HepG2 (cell line): ENCODE data around the gene ORMDL3. TPM values are rescaled to one million over a fixed set of nuclear protein-coding genes. Genes with fewer than 3 reads are reported as not detected.
A peak's percentile ranks its signal among the peaks of the same experiment; 100 is the strongest.

Experiments used
- ATAC-seq: fragments of 200-7000 bp; cut with Tn5 transposase; 3 replicates; pipeline ENCODE4 v1.9.1; 2020; ENCODE audit warnings: mild to moderate bottlenecking, moderate library complexity
- BruUV-seq: library from RNA; stranded (reverse); fragments of 400-500 nt; replicated peaks from 2 replicates; lab custom pipeline; 2021; lab: Mats Ljungman, UMichigan
- CTCF ChIA-PET: fragments of 300-600 bp; formaldehyde crosslinking; extraction: SDS; loops from one replicate; lab custom pipeline; 2021; ENCODE audit warnings: low total read pairs, inconsistent platforms, low intra/inter-chr PET ratio; lab: Yijun Ruan, JAX
- POLR2A ChIA-PET: fragments of 350-600 bp; sonication (Branson Sonifier 250); formaldehyde crosslinking; loops from one replicate; lab custom pipeline; 2020; ENCODE audit warnings: antibody characterized with exemption, inconsistent platforms; lab: Yijun Ruan, JAX
- DNase-seq: peaks from one replicate; pipeline ENCODE4 v3.0.0-alpha.2; 2015; ENCODE audit warnings: low spot score
- FAIRE-seq: peaks from 3 replicates; lab custom pipeline; 2011; peaks lifted over from hg19 to GRCh38; lab: Jason Lieb, UNC
- H2AFZ ChIP-seq: one replicate; pipeline ENCODE4 v1.6.1; 2011; ENCODE audit warnings: low read length, inconsistent platforms
- H3K27ac ChIP-seq: fragments of 300-600 bp; 3 replicates; pipeline ENCODE4 v1.8.0; 2011; ENCODE audit warnings: mixed run types, mild to moderate bottlenecking, mixed read lengths, low read length, inconsistent platforms; ENCODE audit not compliant: insufficient read depth; ENCODE audit errors: extremely low read length
- H3K27me3 ChIP-seq, 2 experiments: fragments of 200-600 bp in 1 of 2; 2 replicates in 1 of 2; 3 replicates in 1 of 2; pipeline versions ENCODE4 v1.6.0 to v1.8.0; 2011; ENCODE audit warnings: low read length in 2 of 2, mild to moderate bottlenecking in 2 of 2, moderate library complexity in 2 of 2, inconsistent platforms in 1 of 2; ENCODE audit not compliant: insufficient read depth in 2 of 2, control insufficient read depth in 1 of 2
- H3K36me3 ChIP-seq, 2 experiments: fragments of 200-600 bp in 1 of 2; replicated peaks in 1 of 2; 2 replicates in 1 of 2; 3 replicates in 1 of 2; pipeline versions ENCODE4 v1.5.1 to v1.8.0; 2011; ENCODE audit warnings: low read length in 2 of 2, inconsistent platforms in 1 of 2; ENCODE audit not compliant: insufficient read depth in 2 of 2, control insufficient read depth in 1 of 2
- H3K4me1 ChIP-seq: 2 replicates; pipeline ENCODE4 v1.5.1; 2012; ENCODE audit warnings: low read length, inconsistent platforms; ENCODE audit not compliant: insufficient read depth
- H3K4me2 ChIP-seq: 2 replicates; pipeline ENCODE4 v1.6.0; 2011; ENCODE audit warnings: low read depth, low read length, inconsistent platforms
- H3K4me3 ChIP-seq, 3 experiments: fragments of 200-600 bp in 1 of 3; sonication (generic), shearing (Covaris generic) in 1 of 3; replicated peaks in 1 of 3; 2 replicates each; pipeline ENCODE4 v1.5.1; 2011 to 2016; ENCODE audit warnings: low read length in 3 of 3, inconsistent platforms in 2 of 3, low read depth in 2 of 3, mild to moderate bottlenecking in 2 of 3, control low read depth in 1 of 3, mixed read lengths in 1 of 3; ENCODE audit not compliant: insufficient read depth in 1 of 3
- H3K79me2 ChIP-seq: one replicate; pipeline ENCODE4 v1.6.1; 2011; ENCODE audit warnings: low read length, inconsistent platforms; ENCODE audit not compliant: insufficient read depth
- H3K9ac ChIP-seq: 2 replicates; pipeline ENCODE4 v1.6.0; 2011; ENCODE audit warnings: mild to moderate bottlenecking, low read depth, low read length, inconsistent platforms; ENCODE audit not compliant: insufficient read depth
- H3K9me3 ChIP-seq: 2 replicates; pipeline ENCODE4 v1.5.1; 2012; ENCODE audit warnings: mild to moderate bottlenecking, low read length
- H4K20me1 ChIP-seq: 2 replicates; pipeline ENCODE4 v1.6.0; 2011; ENCODE audit warnings: inconsistent platforms, mild to moderate bottlenecking, low read length, moderate library complexity; ENCODE audit not compliant: insufficient read depth
- BCL6 ChIP-seq: IDR thresholded peaks from 2 replicates; pipeline ENCODE4 v1.6.1; 2016; ENCODE audit warnings: missing genetic modification reagents, missing compliant biosample characterization
- ETV6 ChIP-seq: sonication (generic); formaldehyde crosslinking; conservative IDR thresholded peaks from 2 replicates; pipeline ENCODE4 v1.4.0; 2020; ENCODE audit warnings: missing genetic modification reagents
- JUNB ChIP-seq: sonication (generic); formaldehyde crosslinking; IDR thresholded peaks from 2 replicates; pipeline ENCODE4 v1.8.0; 2022; ENCODE audit warnings: missing genetic modification reagents, mild to moderate bottlenecking, borderline replicate concordance
- MAF1 ChIP-seq: sonication (generic); formaldehyde crosslinking; IDR thresholded peaks from 2 replicates; pipeline ENCODE4 v1.5.0; 2020; ENCODE audit warnings: missing genetic modification reagents, borderline replicate concordance
- MAFG ChIP-seq: sonication (generic); formaldehyde crosslinking; IDR thresholded peaks from 2 replicates; pipeline ENCODE4 v1.5.1; 2020; ENCODE audit warnings: mild to moderate bottlenecking, missing genetic modification reagents
- PAWR ChIP-seq: sonication (generic); formaldehyde crosslinking; IDR thresholded peaks from 2 replicates; pipeline ENCODE4 v1.4.0; 2020; ENCODE audit warnings: missing genetic modification reagents, mild to moderate bottlenecking, borderline replicate concordance
- RFX3 ChIP-seq: IDR thresholded peaks from 2 replicates; pipeline ENCODE4 v1.6.1; 2016; ENCODE audit warnings: missing biosample characterization, missing genetic modification reagents
- SALL2 ChIP-seq: sonication (generic); formaldehyde crosslinking; IDR thresholded peaks from 2 replicates; pipeline ENCODE4 v1.8.1; 2023; ENCODE audit warnings: mild to moderate bottlenecking, missing genetic modification reagents, inconsistent platforms
- SPEN ChIP-seq: sonication (generic); formaldehyde crosslinking; IDR thresholded peaks from 2 replicates; pipeline ENCODE4 v1.5.1; 2020; ENCODE audit warnings: low read depth, mild to moderate bottlenecking, missing genetic modification reagents
- SRSF4 ChIP-seq: fragments of 200-400 bp; formaldehyde crosslinking; IDR thresholded peaks from one replicate; pipeline ENCODE4 v1.6.1; 2018; ENCODE audit warnings: mild to moderate bottlenecking, low read depth, low read length, moderate library complexity; ENCODE audit not compliant: poor library complexity, severe bottlenecking
- ZNF160 ChIP-seq: sonication (generic); formaldehyde crosslinking; IDR thresholded peaks from 2 replicates; pipeline ENCODE4 v1.8.0; 2022; ENCODE audit warnings: mild to moderate bottlenecking, inconsistent platforms, missing genetic modification reagents
- ZSCAN20 ChIP-seq: sonication (generic); formaldehyde crosslinking; IDR thresholded peaks from 2 replicates; pipeline ENCODE4 v1.4.0; 2020; ENCODE audit warnings: missing genetic modification reagents, mild to moderate bottlenecking, borderline replicate concordance
- WGBS: methylation state at CpG from one replicate; pipeline ENCODE4 v1.1.6; 2017; ENCODE audit warnings: low lambda C conversion rate; 5-methylcytosine and 5-hydroxymethylcytosine counted together
- in situ Hi-C: cut with HindIII; loops from 2 replicates; pipeline ENCODE4 v1.10.0; 2017; ENCODE audit warnings: low pct_unique_long_range_greater_than_20kb; ENCODE audit not compliant: extremely low pct_ligation_motif_present
- intact Hi-C: fragments of 100-400 bp; cut with micrococcal nuclease; formaldehyde crosslinking; loops from one replicate; pipeline ENCODE4 v1.10.0; 2022; ENCODE audit not compliant: unreplicated experiment
- polyA plus RNA-seq, 8 experiments: library from polyadenylated mRNA; depleted of rRNA in 3 of 8; stranded (reverse) in 7 of 8; unstranded in 1 of 8; fragments of >200 nt; fragmentation: Illumina TruSeq in 4 of 8; extraction: Trizol in 4 of 8; gene quantifications; 2 replicates each; pipeline versions ENCODE4 v1.2.1 to v1.2.3, GENCODE V29; 2011 to 2016; ENCODE audit warnings: low read depth in 4 of 8, missing spikeins in 1 of 8, mixed read lengths in 1 of 8; ENCODE audit not compliant: insufficient read depth in 1 of 8
- total RNA-seq, 5 experiments: library from RNA; depleted of rRNA; stranded (reverse); fragments of >200 nt; fragmentation: Illumina TruSeq; extraction: Trizol; gene quantifications; 2 replicates each; pipeline ENCODE4 v1.2.3, GENCODE V29; 2016; ENCODE audit warnings: low read depth in 1 of 5
- TF ChIP-seq, protein P1 (sequence below): sonication (generic); formaldehyde crosslinking; IDR thresholded peaks from 2 replicates; pipeline ENCODE4 v1.5.1; 2020; ENCODE audit warnings: missing genetic modification reagents, mild to moderate bottlenecking, borderline replicate concordance
- TF ChIP-seq, protein P2 (sequence below): sonication (generic); formaldehyde crosslinking; IDR thresholded peaks from 2 replicates; pipeline ENCODE4 v1.5.0; 2020; ENCODE audit warnings: missing genetic modification reagents
- TF ChIP-seq, protein P3 (sequence below): sonication (generic); formaldehyde crosslinking; IDR thresholded peaks from 2 replicates; pipeline ENCODE4 v1.5.0; 2020; ENCODE audit warnings: mild to moderate bottlenecking, missing genetic modification reagents

ORMDL3 gene
- total and polyA plus RNA-seq, 2 of the 13 experiments (the other 11 are each of a cell fraction or from before 2014, with no cell fraction given): 181 to 384 TPM

- no peak for TF ChIP-seq SRSF4
- 0 out of 2 replicates have a peak, but pooled peaks have one; percentile 39 for TF ChIP-seq RFX3 (CRISPR knock-in tag)
- TF ChIP-seq, protein P1, sequence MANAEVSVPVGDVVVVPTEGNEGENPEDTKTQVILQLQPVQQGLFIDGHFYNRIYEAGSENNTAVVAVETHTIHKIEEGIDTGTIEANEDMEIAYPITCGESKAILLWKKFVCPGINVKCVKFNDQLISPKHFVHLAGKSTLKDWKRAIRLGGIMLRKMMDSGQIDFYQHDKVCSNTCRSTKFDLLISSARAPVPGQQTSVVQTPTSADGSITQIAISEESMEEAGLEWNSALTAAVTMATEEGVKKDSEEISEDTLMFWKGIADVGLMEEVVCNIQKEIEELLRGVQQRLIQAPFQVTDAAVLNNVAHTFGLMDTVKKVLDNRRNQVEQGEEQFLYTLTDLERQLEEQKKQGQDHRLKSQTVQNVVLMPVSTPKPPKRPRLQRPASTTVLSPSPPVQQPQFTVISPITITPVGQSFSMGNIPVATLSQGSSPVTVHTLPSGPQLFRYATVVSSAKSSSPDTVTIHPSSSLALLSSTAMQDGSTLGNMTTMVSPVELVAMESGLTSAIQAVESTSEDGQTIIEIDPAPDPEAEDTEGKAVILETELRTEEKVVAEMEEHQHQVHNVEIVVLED (CRISPR knock-in tag): no peak
- TF ChIP-seq PAWR (CRISPR knock-in tag): no peak
Observed at GRCh38 chr17:39925282-39926134, 1.9 kb downstream of the ORMDL3 start (continued).

- Histone ChIP-seq H3K27me3 (no peaks in the 10 kb centered on the region; a peak in 1 of 5 replicates), H3K4me2 (peak overlapping the region; percentile 97), H2AFZ (no peak overlapping the region), H3K36me3 (peaks cover 24 to 26% of the 10 kb centered on the region in 2 experiments), H3K27ac (peak overlapping the region; percentile 93), H4K20me1 (peaks cover 11% of the 10 kb centered on the region; the same call in 1 of the 2 replicates), H3K4me1 (peaks cover 82% of the 10 kb centered on the region), H3K9me3 (no peaks in the 10 kb centered on the region), H3K4me3 (peak overlapping the region; percentile 24 to 96 (median 72); a peak in 5 of 6 replicates), H3K79me2 (peaks cover 50% of the 10 kb centered on the region), H3K9ac (peak overlapping the region; percentile 90)
- BruUV-seq: no TSS peak
- ChIA-PET CTCF (no interaction called here), POLR2A (interaction anchor here (0.5 to 5.3 kb wide), 9 partner anchors 10 to 186 kb away, joined by 3 to 47 read pairs (median 4); partner anchors contain the start of genes NR1D1 and PSMD3)
- intact Hi-C loops (loop anchor here (10.0 kb wide), 1 partner anchor 180 kb away; the partner anchor contains the start of gene NR1D1), in situ Hi-C loops (loop anchor here (5.0 kb wide), 1 partner anchor 48 kb away; no protein-coding TSS in a partner anchor)
- ATAC-seq (no peak), FAIRE-seq (no peak), DNase-seq (no peak)
- 45% methylated on average over 3 of the region's 3 CpGs for WGBS
- TF ChIP-seq SPEN (CRISPR knock-in tag) (no peak), BCL6 (CRISPR knock-in tag) (no peak), SALL2 (CRISPR knock-in tag) (no peak), ZNF160 (CRISPR knock-in tag) (no peak), ZSCAN20 (CRISPR knock-in tag) (0 out of 2 replicates have a peak, but pooled peaks have one; percentile 6), JUNB (CRISPR knock-in tag) (no peak), MAFG (CRISPR knock-in tag) (no peak), MAF1 (CRISPR knock-in tag) (peak; percentile 57; the same call in 1 of the 2 replicates), ETV6 (CRISPR knock-in tag) (no peak)
- TF ChIP-seq, protein P2, sequence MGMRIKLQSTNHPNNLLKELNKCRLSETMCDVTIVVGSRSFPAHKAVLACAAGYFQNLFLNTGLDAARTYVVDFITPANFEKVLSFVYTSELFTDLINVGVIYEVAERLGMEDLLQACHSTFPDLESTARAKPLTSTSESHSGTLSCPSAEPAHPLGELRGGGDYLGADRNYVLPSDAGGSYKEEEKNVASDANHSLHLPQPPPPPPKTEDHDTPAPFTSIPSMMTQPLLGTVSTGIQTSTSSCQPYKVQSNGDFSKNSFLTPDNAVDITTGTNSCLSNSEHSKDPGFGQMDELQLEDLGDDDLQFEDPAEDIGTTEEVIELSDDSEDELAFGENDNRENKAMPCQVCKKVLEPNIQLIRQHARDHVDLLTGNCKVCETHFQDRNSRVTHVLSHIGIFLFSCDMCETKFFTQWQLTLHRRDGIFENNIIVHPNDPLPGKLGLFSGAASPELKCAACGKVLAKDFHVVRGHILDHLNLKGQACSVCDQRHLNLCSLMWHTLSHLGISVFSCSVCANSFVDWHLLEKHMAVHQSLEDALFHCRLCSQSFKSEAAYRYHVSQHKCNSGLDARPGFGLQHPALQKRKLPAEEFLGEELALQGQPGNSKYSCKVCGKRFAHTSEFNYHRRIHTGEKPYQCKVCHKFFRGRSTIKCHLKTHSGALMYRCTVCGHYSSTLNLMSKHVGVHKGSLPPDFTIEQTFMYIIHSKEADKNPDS (CRISPR knock-in tag): 0 out of 2 replicates have a peak, but pooled peaks have one; percentile 4
- TF ChIP-seq, protein P3, sequence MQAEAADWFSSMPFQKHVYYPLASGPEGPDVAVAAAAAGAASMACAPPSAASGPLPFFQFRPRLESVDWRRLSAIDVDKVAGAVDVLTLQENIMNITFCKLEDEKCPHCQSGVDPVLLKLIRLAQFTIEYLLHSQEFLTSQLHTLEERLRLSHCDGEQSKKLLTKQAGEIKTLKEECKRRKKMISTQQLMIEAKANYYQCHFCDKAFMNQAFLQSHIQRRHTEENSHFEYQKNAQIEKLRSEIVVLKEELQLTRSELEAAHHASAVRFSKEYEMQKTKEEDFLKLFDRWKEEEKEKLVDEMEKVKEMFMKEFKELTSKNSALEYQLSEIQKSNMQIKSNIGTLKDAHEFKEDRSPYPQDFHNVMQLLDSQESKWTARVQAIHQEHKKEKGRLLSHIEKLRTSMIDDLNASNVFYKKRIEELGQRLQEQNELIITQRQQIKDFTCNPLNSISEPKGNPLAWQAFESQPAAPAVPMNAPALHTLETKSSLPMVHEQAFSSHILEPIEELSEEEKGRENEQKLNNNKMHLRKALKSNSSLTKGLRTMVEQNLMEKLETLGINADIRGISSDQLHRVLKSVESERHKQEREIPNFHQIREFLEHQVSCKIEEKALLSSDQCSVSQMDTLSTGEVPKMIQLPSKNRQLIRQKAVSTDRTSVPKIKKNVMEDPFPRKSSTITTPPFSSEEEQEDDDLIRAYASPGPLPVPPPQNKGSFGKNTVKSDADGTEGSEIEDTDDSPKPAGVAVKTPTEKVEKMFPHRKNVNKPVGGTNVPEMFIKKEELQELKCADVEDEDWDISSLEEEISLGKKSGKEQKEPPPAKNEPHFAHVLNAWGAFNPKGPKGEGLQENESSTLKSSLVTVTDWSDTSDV (CRISPR knock-in tag): no peak
Observed at GRCh38 chr17:39924691-39925055, 2.7 kb downstream of the ORMDL3 start.
